Naive thymus-derived CD4-positive, alpha-beta T cell (primary cell): ENCODE results near the gene MTCH1. TPM values are rescaled to one million over a fixed set of nuclear protein-coding genes. Genes with fewer than 3 reads are reported as not detected.
"Not testable (repeated sequence)": the region's sequence is repeated elsewhere in the genome, so short reads cannot be mapped to it uniquely, and the experiment has no call there.

Experiments used
- ATAC-seq: fragments of 150-1000 bp; cut with Tn5 transposase; 2 replicates; pipeline ENCODE4 v1.10.0; 2021; ENCODE audit warnings: mild to moderate bottlenecking, moderate library complexity
- CTCF ChIA-PET: fragments of 350-600 bp; sonication (Branson Sonifier 250); formaldehyde crosslinking; loops from one replicate; lab custom pipeline; 2021; ENCODE audit warnings: antibody characterized with exemption; lab: Charles Lee
- POLR2A ChIA-PET: fragments of 350-600 bp; sonication (Branson Sonifier 250); formaldehyde crosslinking; loops from one replicate; lab custom pipeline; 2021; ENCODE audit warnings: antibody characterized with exemption, inconsistent platforms; lab: Charles Lee
- DNase-seq, 9 donors: peaks; one replicate each; pipeline versions ENCODE4 v3.0.0 to v3.0.0-alpha.2; 2020 to 2022; ENCODE audit warnings: mixed read lengths in 1 of 9
- H3K27ac ChIP-seq: one replicate; pipeline ENCODE4 v1.7.0; 2013; ENCODE audit warnings: mild to moderate bottlenecking, low read depth, low read length, moderate library complexity
- H3K27me3 ChIP-seq, 2 donors: one replicate each; pipeline ENCODE4 v1.7.0; 2013; ENCODE audit warnings: low read length in 2 of 2, mild to moderate bottlenecking in 2 of 2, moderate library complexity in 2 of 2; ENCODE audit not compliant: control insufficient read depth in 2 of 2, insufficient read depth in 2 of 2
- H3K36me3 ChIP-seq, 3 experiments: 1 replicate in 2 of 3; 2 replicates in 1 of 3; pipeline ENCODE4 v1.7.0; 2013; ENCODE audit warnings: low read length in 3 of 3, mild to moderate bottlenecking in 3 of 3, moderate library complexity in 1 of 3; ENCODE audit not compliant: insufficient read depth in 3 of 3, control insufficient read depth in 2 of 3
- H3K4me1 ChIP-seq, 2 donors: one replicate each; pipeline ENCODE4 v1.7.0; 2013; ENCODE audit warnings: low read length in 2 of 2, mild to moderate bottlenecking in 2 of 2, moderate library complexity in 1 of 2; ENCODE audit not compliant: control insufficient read depth in 2 of 2, insufficient read depth in 2 of 2
- H3K4me3 ChIP-seq: 2 replicates; pipeline ENCODE4 v1.7.0; 2013; ENCODE audit warnings: mild to moderate bottlenecking, low read length
- H3K9me3 ChIP-seq, 3 experiments: 1 replicate in 2 of 3; 2 replicates in 1 of 3; pipeline ENCODE4 v1.7.0; 2013; ENCODE audit warnings: low read length in 3 of 3; ENCODE audit not compliant: control insufficient read depth in 2 of 3
- H3K27ac Mint-ChIP-seq, 9 donors: one replicate each; pipeline ENCODE4 v1.8.0; 2020 to 2022; ENCODE audit warnings: mixed read lengths in 9 of 9, mild to moderate bottlenecking in 8 of 9, moderate library complexity in 5 of 9, inconsistent platforms in 2 of 9
- H3K27me3 Mint-ChIP-seq, 5 donors: one replicate each; pipeline ENCODE4 v1.8.0; 2021 to 2022; ENCODE audit warnings: mixed read lengths in 5 of 5, mild to moderate bottlenecking in 1 of 5
- H3K36me3 Mint-ChIP-seq, 5 donors: one replicate each; pipeline ENCODE4 v1.8.0; 2020 to 2022; ENCODE audit warnings: mixed read lengths in 5 of 5, mild to moderate bottlenecking in 3 of 5, inconsistent platforms in 1 of 5
- H3K4me1 Mint-ChIP-seq, 7 donors: one replicate each; pipeline ENCODE4 v1.8.0; 2020 to 2022; ENCODE audit warnings: mixed read lengths in 7 of 7, mild to moderate bottlenecking in 3 of 7, inconsistent platforms in 1 of 7
- H3K4me3 Mint-ChIP-seq, 10 donors: one replicate each; pipeline ENCODE4 v1.8.0; 2020 to 2022; ENCODE audit warnings: mild to moderate bottlenecking in 10 of 10, mixed read lengths in 10 of 10, moderate library complexity in 6 of 10, inconsistent platforms in 2 of 10
- H3K9me3 Mint-ChIP-seq, 11 donors: one replicate each; pipeline ENCODE4 v1.8.0; 2020 to 2022; ENCODE audit warnings: mixed read lengths in 11 of 11, mild to moderate bottlenecking in 4 of 11, inconsistent platforms in 1 of 11, moderate library complexity in 1 of 11
- intact Hi-C, 2 donors: fragments of 100-400 bp; cut with micrococcal nuclease; formaldehyde crosslinking; loops; one replicate each; pipeline ENCODE4 v1.15.1; 2023
- polyA plus RNA-seq, 2 donors: library from polyadenylated mRNA; unstranded; fragments of 300-500 nt; fragmentation: Illumina TruSeq; gene quantifications; one replicate each; pipeline ENCODE4 v1.2.3, GENCODE V29; 2021
- total RNA-seq, 6 experiments: library from RNA in 5 of 6; stranded (reverse) in 5 of 6; gene quantifications; 1 replicate in 5 of 6; 2 replicates in 1 of 6; pipeline ENCODE4 v1.2.3 and lab custom pipeline; 2021 to 2026

MTCH1 gene
- total and polyA plus RNA-seq, 7 experiments from 2014 or later: 75.2 to 198 (median 130) TPM

GRCh38 chr6:36945301-36945700 lies 40.7 kb downstream of the MTCH1 start:
- Mint-ChIP-seq H3K4me3 (no peak overlapping the region), H3K27ac (no peak overlapping the region), H3K36me3 (peaks cover 0 to 2% (median 0%) of the 10 kb centered on the region in 5 donors), H3K4me1 (peaks cover 5 to 43% (median 26%) of the 10 kb centered on the region in 7 donors), H3K9me3 (peaks cover 0 to 1% (median 0%) of the 10 kb centered on the region in 11 donors), H3K27me3 (peaks cover 0 to 32% (median 3%) of the 10 kb centered on the region in 5 donors)
- Histone ChIP-seq H3K4me1 (peaks cover 9 to 17% of the 10 kb centered on the region in 2 donors), H3K27ac (no peak overlapping the region), H3K27me3 (no peaks in the 10 kb centered on the region), H3K4me3 (no peak overlapping the region), H3K9me3 (no peaks in the 10 kb centered on the region), H3K36me3 (no peaks in the 10 kb centered on the region)
- DNase-seq (no peak), ATAC-seq (no peak)
- CTCF ChIA-PET: no interaction called here
- POLR2A ChIA-PET: no interaction called here
- intact Hi-C loops: no loop called here

- ChIA-PET CTCF (no interaction called here), POLR2A (no interaction called here)
- peaks cover 5 to 37% (median 22%) of the 10 kb centered on the region in 7 donors for H3K4me1 Mint-ChIP-seq
- H3K27me3 Mint-ChIP-seq: peaks cover 1 to 36% (median 9%) of the 10 kb centered on the region in 5 donors
- H3K4me3 ChIP-seq: no peak overlapping the region
- H3K27ac ChIP-seq: no peak overlapping the region
- H3K27me3 ChIP-seq: no peaks in the 10 kb centered on the region
- DNase-seq (no peak), ATAC-seq (no peak)
- H3K9me3 ChIP-seq: no peaks in the 10 kb centered on the region
- H3K27ac Mint-ChIP-seq: peak overlapping the region in 1 of 9 donors; percentile 14
- intact Hi-C loops: no loop called here
- H3K9me3 Mint-ChIP-seq: peaks cover 0 to 1% (median 0%) of the 10 kb centered on the region in 11 donors
- peaks cover 9 to 17% of the 10 kb centered on the region in 2 donors for H3K4me1 ChIP-seq
- H3K36me3 ChIP-seq: no peaks in the 10 kb centered on the region
- H3K4me3 Mint-ChIP-seq: no peak overlapping the region
- H3K36me3 Mint-ChIP-seq: peaks cover 0 to 3% (median 0%) of the 10 kb centered on the region in 5 donors
Observed at GRCh38 chr6:36944650-36945049, 41.3 kb downstream of the MTCH1 start.

GRCh38 chr6:36942329-36942728 lies 43.7 kb downstream of the MTCH1 start:
- POLR2A ChIA-PET, H3K36me3 Mint-ChIP-seq, intact Hi-C loops, CTCF ChIA-PET, H3K4me3 Mint-ChIP-seq, H3K4me3 ChIP-seq, H3K9me3 Mint-ChIP-seq, ATAC-seq, H3K27ac Mint-ChIP-seq, DNase-seq, H3K27ac ChIP-seq, H3K36me3 ChIP-seq, H3K4me1 ChIP-seq, H3K9me3 ChIP-seq, H3K27me3 ChIP-seq: not testable (repeated sequence)
- Mint-ChIP-seq H3K27me3 (peaks cover 4 to 37% (median 10%) of the 10 kb centered on the region in 5 donors), H3K4me1 (peaks cover 0 to 17% (median 6%) of the 10 kb centered on the region in 7 donors)

- H3K27me3 ChIP-seq, H3K4me3 Mint-ChIP-seq, H3K9me3 ChIP-seq, H3K4me3 ChIP-seq, H3K27ac Mint-ChIP-seq, H3K27ac ChIP-seq, CTCF ChIA-PET, H3K36me3 ChIP-seq, H3K36me3 Mint-ChIP-seq, intact Hi-C loops, H3K4me1 ChIP-seq, ATAC-seq, H3K9me3 Mint-ChIP-seq, DNase-seq: not testable (repeated sequence)
- Mint-ChIP-seq H3K4me1 (peaks cover 0 to 10% (median 3%) of the 10 kb centered on the region in 7 donors), H3K27me3 (peaks cover 4 to 43% (median 10%) of the 10 kb centered on the region in 5 donors)
- POLR2A ChIA-PET: interaction anchor here (0.7 kb wide), 1 partner anchor 66 kb away, joined by 3 read pairs; no protein-coding TSS in a partner anchor
Observed at GRCh38 chr6:36941561-36941960, 44.4 kb downstream of the MTCH1 start.

GRCh38 chr6:36940027-36940426 lies 46.0 kb downstream of the MTCH1 start:
- Histone ChIP-seq H3K36me3 (no peaks in the 10 kb centered on the region), H3K4me1 (no peaks in the 10 kb centered on the region), H3K9me3 (no peaks in the 10 kb centered on the region), H3K27ac (no peak overlapping the region), H3K4me3 (no peak overlapping the region), H3K27me3 (no peaks in the 10 kb centered on the region)
- Mint-ChIP-seq H3K36me3 (peaks cover 0 to 3% (median 0%) of the 10 kb centered on the region in 5 donors), H3K27me3 (peaks cover 4 to 49% (median 10%) of the 10 kb centered on the region in 5 donors), H3K9me3 (peaks cover 0 to 1% (median 0%) of the 10 kb centered on the region in 11 donors), H3K4me1 (peaks cover 0 to 10% (median 0%) of the 10 kb centered on the region in 7 donors), H3K27ac (no peak overlapping the region), H3K4me3 (no peak overlapping the region)
- ATAC-seq: no peak
- DNase-seq: no peak
- intact Hi-C loops: no loop called here
- ChIA-PET CTCF (no interaction called here), POLR2A (no interaction called here)

- DNase-seq, H3K9me3 ChIP-seq, H3K27ac ChIP-seq, H3K4me3 ChIP-seq, ATAC-seq, H3K27me3 ChIP-seq, H3K4me3 Mint-ChIP-seq, H3K9me3 Mint-ChIP-seq, H3K36me3 ChIP-seq, H3K36me3 Mint-ChIP-seq, intact Hi-C loops, POLR2A ChIA-PET, H3K4me1 ChIP-seq: not testable (repeated sequence)
- peaks cover 0 to 10% (median 0%) of the 10 kb centered on the region in 7 donors for H3K4me1 Mint-ChIP-seq
- peaks cover 4 to 42% (median 10%) of the 10 kb centered on the region in 5 donors for H3K27me3 Mint-ChIP-seq
- H3K27ac Mint-ChIP-seq: peak overlapping the region in 1 of 9 donors; percentile 26
- CTCF ChIA-PET: interaction anchor here (0.5 kb wide), 1 partner anchor 80 kb away, joined by 3 read pairs; no protein-coding TSS in a partner anchor
Observed at GRCh38 chr6:36939005-36939404, 47.0 kb downstream of the MTCH1 start.

GRCh38 chr6:36938536-36938935 lies 47.5 kb downstream of the MTCH1 start:
- POLR2A ChIA-PET: no interaction called here
- Mint-ChIP-seq H3K27me3 (peaks cover 4 to 38% (median 10%) of the 10 kb centered on the region in 5 donors), H3K36me3 (peaks cover 0 to 3% (median 0%) of the 10 kb centered on the region in 5 donors)

More at GRCh38 chr6:36938536-36938935, 47.5 kb downstream of the MTCH1 start:
- DNase-seq (no peak), ATAC-seq (no peak)
- intact Hi-C loops: no loop called here
- no peak overlapping the region for H3K4me3 Mint-ChIP-seq
- Histone ChIP-seq H3K27ac (no peak overlapping the region), H3K36me3 (no peaks in the 10 kb centered on the region), H3K4me1 (no peaks in the 10 kb centered on the region), H3K27me3 (no peaks in the 10 kb centered on the region), H3K9me3 (no peaks in the 10 kb centered on the region), H3K4me3 (no peak overlapping the region)
- CTCF ChIA-PET: interaction anchor here (0.5 kb wide), 1 partner anchor 81 kb away, joined by 3 read pairs; no protein-coding TSS in a partner anchor
- peaks cover 0 to 11% (median 0%) of the 10 kb centered on the region in 7 donors for H3K4me1 Mint-ChIP-seq
- H3K9me3 Mint-ChIP-seq: peaks cover 0 to 1% (median 0%) of the 10 kb centered on the region in 11 donors
- H3K27ac Mint-ChIP-seq: no peak overlapping the region
